ENCODE results near the gene SMIM20.

SMIM20 gene

GRCh38 chr4:25873632-25874129 lies 40.3 kb upstream of the SMIM20 start:
- H3K4me3 ChIP-seq (ENCODE audit: low read depth, low read length): no peak overlapping the region
- TF ChIP-seq POLR2A (IDR thresholded peaks at IDR 0.05; ENCODE audit: extremely low read depth, insufficient read length) (no peak), MAX (IDR thresholded peaks at IDR 0.05; ENCODE audit: low read depth, low read length) (no peak), MYC (IDR thresholded peaks at IDR 0.05; ENCODE audit: low read depth, low read length) (no peak), CTCF (IDR thresholded peaks at IDR 0.05; ENCODE audit: low read depth, low read length) (no peak)

GRCh38 chr4:25874655-25875054 lies 39.4 kb upstream of the SMIM20 start:
- H3K4me3 ChIP-seq (ENCODE audit: low read depth, low read length): no peak overlapping the region
- no peak for TF ChIP-seq MYC (IDR thresholded peaks at IDR 0.05; ENCODE audit: low read depth, low read length)
- TF ChIP-seq MAX (IDR thresholded peaks at IDR 0.05; ENCODE audit: low read depth, low read length): no peak
- no peak for TF ChIP-seq POLR2A (IDR thresholded peaks at IDR 0.05; ENCODE audit: extremely low read depth, insufficient read length)
- TF ChIP-seq CTCF (IDR thresholded peaks at IDR 0.05; ENCODE audit: low read depth, low read length): no peak
- DNase-seq (ENCODE audit: low read depth): no peak

More at GRCh38 chr4:25873632-25874129, 40.3 kb upstream of the SMIM20 start:
- no peak for DNase-seq (ENCODE audit: low read depth)

GRCh38 chr4:25875281-25875745 lies 38.7 kb upstream of the SMIM20 start:
- no peak for TF ChIP-seq POLR2A (IDR thresholded peaks at IDR 0.05; ENCODE audit: extremely low read depth, insufficient read length)
- no peak for TF ChIP-seq CTCF (IDR thresholded peaks at IDR 0.05; ENCODE audit: low read depth, low read length)
- TF ChIP-seq MYC (IDR thresholded peaks at IDR 0.05; ENCODE audit: low read depth, low read length): no peak
- no peak for TF ChIP-seq MAX (IDR thresholded peaks at IDR 0.05; ENCODE audit: low read depth, low read length)
- H3K4me3 ChIP-seq (ENCODE audit: low read depth, low read length): no peak overlapping the region
- DNase-seq (ENCODE audit: low read depth): no peak

- DNase-seq (ENCODE audit: low read depth): peak; percentile 43
- TF ChIP-seq MAX (IDR thresholded peaks at IDR 0.05; ENCODE audit: low read depth, low read length) (no peak), POLR2A (IDR thresholded peaks at IDR 0.05; ENCODE audit: extremely low read depth, insufficient read length) (no peak), MYC (IDR thresholded peaks at IDR 0.05; ENCODE audit: low read depth, low read length) (no peak), CTCF (IDR thresholded peaks at IDR 0.05; ENCODE audit: low read depth, low read length) (no peak)
- no peak overlapping the region for H3K4me3 ChIP-seq (ENCODE audit: low read depth, low read length)
Observed at GRCh38 chr4:25878676-25879075, 35.3 kb upstream of the SMIM20 start.

GRCh38 chr4:25879091-25879584 lies 34.9 kb upstream of the SMIM20 start:
- DNase-seq (ENCODE audit: low read depth): no peak
- TF ChIP-seq MAX (IDR thresholded peaks at IDR 0.05; ENCODE audit: low read depth, low read length) (no peak), MYC (IDR thresholded peaks at IDR 0.05; ENCODE audit: low read depth, low read length) (no peak), CTCF (IDR thresholded peaks at IDR 0.05; ENCODE audit: low read depth, low read length) (no peak), POLR2A (IDR thresholded peaks at IDR 0.05; ENCODE audit: extremely low read depth, insufficient read length) (no peak)
- no peak overlapping the region for H3K4me3 ChIP-seq (ENCODE audit: low read depth, low read length)
